WTC11 (cell line): ENCODE measurements around the gene CTNND2. TPM values are rescaled to one million over a fixed set of nuclear protein-coding genes. Genes with fewer than 3 reads are reported as not detected.

Experiments used
- ATAC-seq: fragments of 200-7000 bp; cut with Tn5 transposase; 2 replicates; pipeline ENCODE4 v1.10.0; 2021; ENCODE audit warnings: mild to moderate bottlenecking, moderate library complexity
- CTCF ChIA-PET: fragments of 300-600 bp; sonication (Branson Sonifier 250); formaldehyde crosslinking; loops from one replicate; lab custom pipeline; 2021; ENCODE audit warnings: antibody characterized with exemption; lab: Charles Lee
- POLR2A ChIA-PET: fragments of 350-600 bp; sonication (Branson Sonifier 250); formaldehyde crosslinking; loops from one replicate; lab custom pipeline; 2021; ENCODE audit warnings: antibody characterized with exemption; lab: Charles Lee
- DNase-seq: peaks from one replicate; pipeline ENCODE4 v3.0.0; 2021; ENCODE audit warnings: low spot score
- H3K27ac Mint-ChIP-seq: 2 replicates; pipeline ENCODE4 v1.8.0; 2021; ENCODE audit warnings: mixed read lengths
- H3K27me3 Mint-ChIP-seq: 2 replicates; pipeline ENCODE4 v1.8.0; 2021; ENCODE audit warnings: low read depth, mild to moderate bottlenecking, moderate library complexity, mixed read lengths
- H3K36me3 Mint-ChIP-seq: 2 replicates; pipeline ENCODE4 v1.8.0; 2021; ENCODE audit warnings: mixed read lengths
- H3K4me1 Mint-ChIP-seq: 2 replicates; pipeline ENCODE4 v1.8.0; 2022; ENCODE audit warnings: mixed read lengths
- H3K4me3 Mint-ChIP-seq: 2 replicates; pipeline ENCODE4 v1.8.0; 2021; ENCODE audit warnings: mild to moderate bottlenecking, moderate library complexity, mixed read lengths
- H3K9me3 Mint-ChIP-seq: 2 replicates; pipeline ENCODE4 v1.8.0; 2021; ENCODE audit warnings: mixed read lengths
- ATF3 ChIP-seq: sonication (generic); formaldehyde crosslinking; conservative IDR thresholded peaks from 2 replicates; pipeline ENCODE4 v1.8.1; 2022; ENCODE audit warnings: mild to moderate bottlenecking, missing genetic modification reagents
- CTCF ChIP-seq: fragments of 200-600 bp; IDR thresholded peaks from 2 replicates; pipeline ENCODE4 v1.8.0; 2022; ENCODE audit warnings: antibody characterized with exemption
- E2F5 ChIP-seq: sonication (generic); formaldehyde crosslinking; IDR thresholded peaks from 2 replicates; pipeline ENCODE4 v1.8.1; 2022; ENCODE audit warnings: mild to moderate bottlenecking, moderate library complexity, missing genetic modification reagents
- ESRRA ChIP-seq: sonication (generic); formaldehyde crosslinking; IDR thresholded peaks from 2 replicates; pipeline ENCODE4 v1.8.1; 2022; ENCODE audit warnings: mild to moderate bottlenecking, missing genetic modification reagents, borderline replicate concordance
- ETV6 ChIP-seq: sonication (generic); formaldehyde crosslinking; IDR thresholded peaks from 2 replicates; pipeline ENCODE4 v1.8.1; 2022; ENCODE audit warnings: mild to moderate bottlenecking, missing genetic modification reagents
- FOXK1 ChIP-seq: sonication (generic); formaldehyde crosslinking; IDR thresholded peaks from 2 replicates; pipeline ENCODE4 v1.8.0; 2022; ENCODE audit warnings: mild to moderate bottlenecking, moderate library complexity, missing genetic modification reagents
- FOXP4 ChIP-seq: sonication (generic); formaldehyde crosslinking; IDR thresholded peaks from 2 replicates; pipeline ENCODE4 v1.8.0; 2022; ENCODE audit warnings: mild to moderate bottlenecking, missing genetic modification reagents
- GABPB1 ChIP-seq: sonication (generic); formaldehyde crosslinking; IDR thresholded peaks from 2 replicates; pipeline ENCODE4 v1.8.1; 2023; ENCODE audit warnings: mild to moderate bottlenecking, missing genetic modification reagents
- GTF2I ChIP-seq: fragments of 250-450 bp; sonication (Bioruptor Pico); conservative IDR thresholded peaks from 2 replicates; pipeline ENCODE4 v1.4.0; 2021; ENCODE audit warnings: mild to moderate bottlenecking
- IRF1 ChIP-seq: sonication (generic); formaldehyde crosslinking; IDR thresholded peaks from 2 replicates; pipeline ENCODE4 v1.8.0; 2023; ENCODE audit warnings: missing genetic modification reagents
- MAX ChIP-seq: sonication (generic); formaldehyde crosslinking; IDR thresholded peaks from 2 replicates; pipeline ENCODE4 v1.8.0; 2022; ENCODE audit warnings: mild to moderate bottlenecking, missing genetic modification reagents
- NFATC4 ChIP-seq: fragments of 250-450 bp; sonication (Bioruptor Pico); IDR thresholded peaks from 2 replicates; pipeline ENCODE4 v1.9.0; 2021; ENCODE audit warnings: mild to moderate bottlenecking
- OVOL2 ChIP-seq: fragments of 250-450 bp; sonication (Bioruptor Pico); IDR thresholded peaks from 2 replicates; pipeline ENCODE4 v1.9.0; 2021; ENCODE audit warnings: mild to moderate bottlenecking, borderline replicate concordance
- STAT6 ChIP-seq: sonication (generic); formaldehyde crosslinking; conservative IDR thresholded peaks from 2 replicates; pipeline ENCODE4 v1.8.1; 2023; ENCODE audit warnings: mild to moderate bottlenecking, low read depth, missing genetic modification reagents, moderate library complexity
- TCF7 ChIP-seq: sonication (generic); formaldehyde crosslinking; IDR thresholded peaks from 2 replicates; pipeline ENCODE4 v1.8.0; 2022; ENCODE audit warnings: mild to moderate bottlenecking, low read depth, missing genetic modification reagents, moderate library complexity
- ZBTB43 ChIP-seq: sonication (generic); formaldehyde crosslinking; IDR thresholded peaks from 2 replicates; pipeline ENCODE4 v1.8.1; 2023; ENCODE audit warnings: mild to moderate bottlenecking, missing genetic modification reagents
- ZNF121 ChIP-seq: sonication (generic); formaldehyde crosslinking; IDR thresholded peaks from 2 replicates; pipeline ENCODE4 v1.8.0; 2023; ENCODE audit warnings: missing genetic modification reagents
- ZNF219 ChIP-seq: sonication (generic); formaldehyde crosslinking; IDR thresholded peaks from 2 replicates; pipeline ENCODE4 v1.8.0; 2023; ENCODE audit warnings: missing genetic modification reagents, mild to moderate bottlenecking, borderline replicate concordance
- ZNF281 ChIP-seq: sonication (generic); formaldehyde crosslinking; IDR thresholded peaks from 2 replicates; pipeline ENCODE4 v1.8.0; 2023; ENCODE audit warnings: mild to moderate bottlenecking, missing genetic modification reagents
- ZNF396 ChIP-seq: fragments of 250-450 bp; sonication (Bioruptor Pico); IDR thresholded peaks from 2 replicates; pipeline ENCODE4 v1.8.0; 2021; ENCODE audit warnings: mild to moderate bottlenecking, moderate library complexity, borderline replicate concordance
- ZNF671 ChIP-seq: fragments of 250-450 bp; sonication (Bioruptor Pico); IDR thresholded peaks from 2 replicates; pipeline ENCODE4 v1.8.0; 2021; ENCODE audit warnings: mild to moderate bottlenecking
- total RNA-seq: library from RNA; stranded (reverse); gene quantifications from 3 replicates; pipeline ENCODE4 v1.2.3, GENCODE V29; 2021

Gene CTNND2
- total RNA-seq, 1 experiment from 2014 or later, result 11.9 TPM

GRCh38 chr5:11520241-11520930 lies 383.9 kb downstream of the CTNND2 start:
- DNase-seq, result no peak
- H3K27ac Mint-ChIP-seq, result no peak overlapping the region
- ATAC-seq, result no peak
- POLR2A ChIA-PET, result no interaction called here
- CTCF ChIA-PET, result no interaction called here
- no peaks in the 10 kb centered on the region for H3K27me3 Mint-ChIP-seq
- H3K4me1 Mint-ChIP-seq, result peaks cover 17% of the 10 kb centered on the region
- no peaks in the 10 kb centered on the region for H3K36me3 Mint-ChIP-seq
- TF ChIP-seq FOXP4 (CRISPR knock-in tag), result no peak
- TF ChIP-seq ATF3 (CRISPR knock-in tag), result no peak
- no peak for TF ChIP-seq IRF1 (CRISPR knock-in tag)
- no peak for TF ChIP-seq ZNF671 (CRISPR knock-in tag)
- no peak for TF ChIP-seq ESRRA
- TF ChIP-seq OVOL2 (CRISPR knock-in tag), result no peak
- TF ChIP-seq ZNF121 (CRISPR knock-in tag), result no peak
- TF ChIP-seq ZNF396 (CRISPR knock-in tag), result no peak
- no peak for TF ChIP-seq NFATC4 (CRISPR knock-in tag)
- no peak for TF ChIP-seq ZNF281 (CRISPR knock-in tag)
- TF ChIP-seq TCF7 (CRISPR knock-in tag), result no peak
- H3K9me3 Mint-ChIP-seq, result no peaks in the 10 kb centered on the region
- no peak overlapping the region for H3K4me3 Mint-ChIP-seq

- no peaks in the 10 kb centered on the region for H3K36me3 Mint-ChIP-seq
- DNase-seq (no peak), ATAC-seq (no peak)
- TF ChIP-seq ZNF219 (CRISPR knock-in tag), result no peak
- TF ChIP-seq CTCF, result no peak
- no peak for TF ChIP-seq ESRRA
- TF ChIP-seq STAT6 (CRISPR knock-in tag), result no peak
- TF ChIP-seq FOXK1 (CRISPR knock-in tag), result no peak
- no peak for TF ChIP-seq MAX
- no peak for TF ChIP-seq ZBTB43 (CRISPR knock-in tag)
- no peak for TF ChIP-seq GABPB1 (CRISPR knock-in tag)
- TF ChIP-seq GTF2I (CRISPR knock-in tag), result no peak
- TF ChIP-seq E2F5 (CRISPR knock-in tag), result no peak
- no peak for TF ChIP-seq ETV6 (CRISPR knock-in tag)
- peaks cover 14% of the 10 kb centered on the region for H3K4me1 Mint-ChIP-seq
- H3K27me3 Mint-ChIP-seq, result no peaks in the 10 kb centered on the region
- CTCF ChIA-PET, result no interaction called here
- H3K9me3 Mint-ChIP-seq, result no peaks in the 10 kb centered on the region
- POLR2A ChIA-PET, result no interaction called here
- no peak overlapping the region for H3K4me3 Mint-ChIP-seq
- H3K27ac Mint-ChIP-seq, result no peak overlapping the region
Observed at GRCh38 chr5:11519236-11519635, 385.0 kb downstream of the CTNND2 start.
